Hepatocyte (in vitro differentiated cells): ENCODE measurements around the gene OR52D1. TPM values are rescaled to one million over a fixed set of nuclear protein-coding genes. Genes with fewer than 3 reads are reported as not detected.

Experiments
- DNase-seq: peaks from one replicate; pipeline ENCODE4 v3.0.0-alpha.2; 2016; ENCODE audit warnings: low spot score
- H2AFZ ChIP-seq: fragments of 200-600 bp; sonication (generic); 2 replicates; pipeline ENCODE4 v1.6.0; 2016; ENCODE audit warnings: antibody characterized with exemption, mild to moderate bottlenecking
- H3K27ac ChIP-seq: fragments of 200-600 bp; sonication (generic); 2 replicates; pipeline ENCODE4 v1.5.1; 2016; ENCODE audit warnings: mild to moderate bottlenecking
- H3K27me3 ChIP-seq: fragments of 200-600 bp; sonication (generic); 2 replicates; pipeline ENCODE4 v1.6.1; 2016
- H3K36me3 ChIP-seq: fragments of 200-600 bp; sonication (generic); replicated peaks from 2 replicates; pipeline ENCODE4 v1.5.1; 2016; ENCODE audit warnings: low read depth; ENCODE audit not compliant: insufficient read depth
- H3K4me1 ChIP-seq: fragments of 200-600 bp; sonication (generic); 2 replicates; pipeline ENCODE4 v1.5.1; 2016; ENCODE audit warnings: mild to moderate bottlenecking, moderate library complexity; ENCODE audit not compliant: insufficient read depth
- H3K4me2 ChIP-seq: fragments of 200-600 bp; sonication (generic); 2 replicates; pipeline ENCODE4 v1.6.0; 2016
- H3K4me3 ChIP-seq: fragments of 200-600 bp; sonication (generic); 2 replicates; pipeline ENCODE4 v1.5.1; 2016; ENCODE audit warnings: mild to moderate bottlenecking
- H3K79me2 ChIP-seq: fragments of 200-600 bp; sonication (generic); 2 replicates; pipeline ENCODE4 v1.6.0; 2017; ENCODE audit warnings: mild to moderate bottlenecking
- H3K9me2 ChIP-seq: fragments of 200-600 bp; sonication (generic); replicated peaks from 2 replicates; pipeline ENCODE4 v1.6.0; 2017; ENCODE audit warnings: mild to moderate bottlenecking; ENCODE audit not compliant: insufficient read depth
- H3K9me3 ChIP-seq: fragments of 200-600 bp; sonication (generic); 2 replicates; pipeline ENCODE4 v1.5.1; 2016; ENCODE audit warnings: low read depth, mild to moderate bottlenecking
- H4K20me1 ChIP-seq: fragments of 200-600 bp; sonication (generic); 2 replicates; pipeline ENCODE4 v1.6.0; 2016; ENCODE audit warnings: mild to moderate bottlenecking; ENCODE audit not compliant: insufficient read depth, poor library complexity, severe bottlenecking
- CTCF ChIP-seq: fragments of 200-600 bp; sonication (generic); IDR thresholded peaks from 2 replicates; pipeline ENCODE4 v1.5.1; 2016; ENCODE audit warnings: antibody characterized with exemption, mild to moderate bottlenecking; ENCODE audit not compliant: poor library complexity
- EZH2 ChIP-seq: fragments of 200-600 bp; sonication (generic); IDR thresholded peaks from 2 replicates; pipeline ENCODE4 v1.6.1; 2016; ENCODE audit warnings: antibody characterized with exemption, mild to moderate bottlenecking, borderline replicate concordance
- EZH2phosphoT487 ChIP-seq: fragments of 200-600 bp; sonication (generic); IDR thresholded peaks from one replicate; pipeline ENCODE4 v1.6.1; 2018; ENCODE audit warnings: antibody characterized with exemption, mild to moderate bottlenecking, low read depth, moderate library complexity; ENCODE audit not compliant: unreplicated experiment, severe bottlenecking
- WGBS: methylation state at CpG from one replicate; pipeline ENCODE4 v1.1.6; 2016; ENCODE audit warnings: low lambda C conversion rate; ENCODE audit errors: missing lambda C conversion rate; 5-methylcytosine and 5-hydroxymethylcytosine counted together
- polyA plus RNA-seq: library from polyadenylated mRNA; unstranded; fragments of >200 nt; fragmentation: Nextera tagmentation; extraction: Ambion mirVana; gene quantifications from 2 replicates; pipeline ENCODE4 v1.2.1, GENCODE V29; 2016
- total RNA-seq: library from RNA; depleted of rRNA; stranded (reverse); fragments of >200 nt; gene quantifications from 2 replicates; pipeline ENCODE4 v1.2.3, GENCODE V29; 2014

OR52D1 gene
- total and polyA plus RNA-seq, 2 experiments from 2014 or later: not detected

DNA sequence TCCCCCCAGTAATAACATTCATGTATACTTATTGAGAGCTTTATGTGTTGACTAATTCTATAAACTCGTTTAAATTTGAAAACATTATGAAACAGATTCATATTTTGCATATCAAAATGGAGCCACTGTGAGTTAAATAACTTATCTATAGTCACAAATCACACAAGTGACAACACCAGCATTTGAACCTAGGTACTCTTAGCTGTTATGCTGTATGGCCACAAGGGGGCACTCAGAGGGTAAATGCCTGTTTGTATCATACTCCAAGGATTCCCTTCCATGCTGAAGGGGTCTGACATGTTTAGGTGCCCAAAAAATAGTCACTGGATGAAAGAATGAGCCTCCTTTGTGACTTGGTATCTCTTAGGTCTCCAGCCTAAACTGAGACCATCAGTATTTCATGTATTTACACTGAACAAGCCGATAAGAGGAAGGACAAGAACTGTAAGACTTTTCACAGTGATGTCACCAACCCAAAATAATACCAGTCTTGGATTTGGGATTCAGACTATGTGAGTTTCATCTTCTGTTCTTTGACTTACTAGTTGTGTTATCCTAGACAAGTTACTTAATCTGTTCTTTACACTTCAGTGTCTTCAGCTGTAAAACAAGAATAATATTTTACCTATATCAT lies 12.2 kb upstream of the OR52D1 start:
- Histone ChIP-seq H3K4me3 (no peak overlapping the region), H3K4me1 (no peaks in the 10 kb centered on the region), H4K20me1 (no peaks in the 10 kb centered on the region), H3K27ac (no peak overlapping the region), H3K79me2 (no peaks in the 10 kb centered on the region), H3K9me3 (no peaks in the 10 kb centered on the region), H3K27me3 (peaks cover 5% of the 10 kb centered on the region), H3K4me2 (no peak overlapping the region), H3K9me2 (no peaks in the 10 kb centered on the region), H3K36me3 (no peaks in the 10 kb centered on the region), H2AFZ (no peak overlapping the region)
- peak; percentile 77 for DNase-seq
- WGBS: 42% methylated on average over 2 of the region's 2 CpGs
- TF ChIP-seq EZH2phosphoT487 (no peak), CTCF (peak; percentile 74), EZH2 (no peak)

DNA sequence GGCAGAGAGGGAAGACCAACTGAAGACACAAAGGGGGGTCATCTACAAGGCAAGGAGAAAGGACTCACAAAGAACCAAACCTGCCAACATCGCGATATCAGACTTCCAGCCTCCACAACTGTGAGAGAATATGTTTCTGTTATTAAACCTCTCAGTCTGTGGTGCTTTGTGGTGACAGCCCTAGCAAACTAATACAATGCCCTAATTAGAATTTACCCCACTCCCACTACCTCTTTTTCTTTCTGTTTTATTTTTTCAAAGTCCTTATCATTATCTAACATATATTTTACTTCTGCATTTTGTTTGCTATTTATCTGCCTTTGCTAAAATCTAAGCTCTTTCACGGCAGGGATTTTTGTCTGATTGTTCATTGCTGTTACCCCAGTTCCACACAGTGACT lies 2.5 kb upstream of the OR52D1 start:
- Histone ChIP-seq H3K36me3 (no peaks in the 10 kb centered on the region), H4K20me1 (no peaks in the 10 kb centered on the region), H3K9me2 (no peaks in the 10 kb centered on the region), H3K79me2 (no peaks in the 10 kb centered on the region), H3K9me3 (no peaks in the 10 kb centered on the region), H3K4me3 (no peak overlapping the region), H3K27me3 (no peaks in the 10 kb centered on the region), H2AFZ (no peak overlapping the region), H3K4me2 (no peak overlapping the region), H3K27ac (no peak overlapping the region), H3K4me1 (no peaks in the 10 kb centered on the region)
- no peak for DNase-seq
- WGBS: 96% methylated on average over 3 of the region's 3 CpGs
- TF ChIP-seq EZH2: no peak
- TF ChIP-seq CTCF: no peak
- TF ChIP-seq EZH2phosphoT487: no peak

- H3K36me3 ChIP-seq: no peaks in the 10 kb centered on the region
- no peak overlapping the region for H3K27ac ChIP-seq
- H3K4me3 ChIP-seq: no peak overlapping the region
- DNase-seq: no peak
- no peaks in the 10 kb centered on the region for H4K20me1 ChIP-seq
- H3K79me2 ChIP-seq: no peaks in the 10 kb centered on the region
- no peaks in the 10 kb centered on the region for H3K27me3 ChIP-seq
- no peak overlapping the region for H2AFZ ChIP-seq
- no peak overlapping the region for H3K4me2 ChIP-seq
- no peaks in the 10 kb centered on the region for H3K9me3 ChIP-seq
- WGBS: 53% methylated on average over 3 of the region's 3 CpGs
- no peaks in the 10 kb centered on the region for H3K9me2 ChIP-seq
- no peaks in the 10 kb centered on the region for H3K4me1 ChIP-seq
- TF ChIP-seq EZH2phosphoT487: no peak
- no peak for TF ChIP-seq EZH2
- no peak for TF ChIP-seq CTCF
These were observed 2.1 kb upstream of the OR52D1 start for GRCh38 chr11:5486421-5486820.
